Measurements from ENCODE around the gene PPIL3. TPM values are rescaled to one million over a fixed set of nuclear protein-coding genes. Genes with fewer than 3 reads are reported as not detected.

The PPIL3 gene
- total and polyA plus RNA-seq, 3 donors from 2014 or later, result 37.0 to 50.2 (median 44.7) TPM

GRCh38 chr2:200913654-200914053 lies 24.8 kb upstream of the PPIL3 start:
- DNase-seq, result no peak
- no peak overlapping the region for H3K4me3 ChIP-seq
- no peaks in the 10 kb centered on the region for H3K4me1 ChIP-seq
- H3K36me3 ChIP-seq (ENCODE audit: low read depth, missing control alignments), result no peaks in the 10 kb centered on the region
- H3K9me3 ChIP-seq, result no peaks in the 10 kb centered on the region
- TF ChIP-seq CTCF (IDR thresholded peaks at IDR 0.05), result no peak
- TF ChIP-seq POLR2A (IDR thresholded peaks at IDR 0.05), result no peak
- intact Hi-C loops (cut with DNase I; ENCODE audit: low total_unique reads), result no loop called here
- H3K27me3 ChIP-seq, result no peaks in the 10 kb centered on the region
- H3K27ac ChIP-seq, result no peak overlapping the region

GRCh38 chr2:200909958-200910357 lies 21.1 kb upstream of the PPIL3 start:
- DNase-seq, result no peak
- H3K4me1 ChIP-seq, result no peaks in the 10 kb centered on the region
- intact Hi-C loops (cut with DNase I; ENCODE audit: low total_unique reads), result loop anchor here (10.0 kb wide), 1 partner anchor 245 kb away; no protein-coding TSS in a partner anchor
- no peak overlapping the region for H3K27ac ChIP-seq
- no peaks in the 10 kb centered on the region for H3K27me3 ChIP-seq
- WGBS, 2 donors, result 91 to 92% methylated on average over 4 of the region's 4 CpGs
- TF ChIP-seq POLR2A (IDR thresholded peaks at IDR 0.05) (no peak), CTCF (IDR thresholded peaks at IDR 0.05) (no peak)
- H3K4me3 ChIP-seq, result no peak overlapping the region
- no peaks in the 10 kb centered on the region for H3K36me3 ChIP-seq (ENCODE audit: low read depth, missing control alignments)
- H3K9me3 ChIP-seq, result no peaks in the 10 kb centered on the region

DNA sequence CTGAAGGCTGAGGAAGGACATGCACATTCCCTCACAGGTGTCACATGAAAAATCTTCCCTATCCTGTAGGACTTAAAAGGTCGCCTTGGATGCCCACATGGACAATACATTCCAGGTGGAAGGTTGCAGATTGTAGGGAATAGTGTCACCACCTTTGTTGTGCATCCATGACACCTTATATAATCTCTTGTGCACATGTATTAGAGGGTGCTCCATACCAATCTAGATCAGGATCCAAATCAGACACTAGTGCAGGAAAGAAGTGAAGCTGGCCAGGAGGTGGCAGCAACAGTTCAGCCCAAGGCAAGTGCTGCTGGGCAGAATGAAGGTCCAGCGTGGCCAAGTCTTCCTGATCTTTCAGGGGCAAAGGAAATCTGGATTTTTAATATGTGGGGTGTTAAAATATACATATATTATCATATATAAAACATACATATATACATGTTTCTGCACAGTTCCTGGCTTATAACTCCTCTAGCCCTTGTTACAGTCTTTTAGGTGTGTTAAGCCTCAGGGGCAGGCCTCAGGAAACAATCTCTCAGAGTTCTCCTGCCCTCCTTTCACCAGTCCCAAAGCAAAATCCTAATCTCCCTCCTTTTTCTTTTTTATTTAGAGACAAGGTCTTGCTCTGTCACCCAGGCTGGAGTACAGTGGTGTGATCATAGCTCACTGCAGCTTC lies 16.9 kb upstream of the PPIL3 start:
- H3K27ac ChIP-seq, result no peak overlapping the region
- TF ChIP-seq CTCF (IDR thresholded peaks at IDR 0.05) (peak; percentile 52 to 61 (median 60)), POLR2A (IDR thresholded peaks at IDR 0.05) (no peak)
- WGBS, 2 donors, result 50 to 57% methylated on average over 2 of the region's 2 CpGs
- peak; percentile 86 for DNase-seq
- no peaks in the 10 kb centered on the region for H3K4me1 ChIP-seq
- H3K27me3 ChIP-seq, result no peaks in the 10 kb centered on the region
- H3K4me3 ChIP-seq, result no peak overlapping the region
- H3K9me3 ChIP-seq, result no peaks in the 10 kb centered on the region
- intact Hi-C loops (cut with DNase I; ENCODE audit: low total_unique reads), result loop anchor here (10.0 kb wide), 1 partner anchor 249 kb away; no protein-coding TSS in a partner anchor
- no peaks in the 10 kb centered on the region for H3K36me3 ChIP-seq (ENCODE audit: low read depth, missing control alignments)

- no peaks in the 10 kb centered on the region for H3K27me3 ChIP-seq
- peak; percentile 88 for DNase-seq
- no peaks in the 10 kb centered on the region for H3K9me3 ChIP-seq
- no peak overlapping the region for H3K4me3 ChIP-seq
- WGBS, 2 donors, result 18 to 28% methylated on average over 4 of the region's 4 CpGs
- TF ChIP-seq CTCF (IDR thresholded peaks at IDR 0.05) (peak; percentile 73 to 81 (median 73)), POLR2A (IDR thresholded peaks at IDR 0.05) (no peak)
- H3K4me1 ChIP-seq, result no peaks in the 10 kb centered on the region
- no peaks in the 10 kb centered on the region for H3K36me3 ChIP-seq (ENCODE audit: low read depth, missing control alignments)
- H3K27ac ChIP-seq, result no peak overlapping the region
- intact Hi-C loops (cut with DNase I; ENCODE audit: low total_unique reads), result loop anchor here (10.0 kb wide), 1 partner anchor 253 kb away; no protein-coding TSS in a partner anchor
Measured at GRCh38 chr2:200901459-200902072, 12.7 kb upstream of the PPIL3 start.
